Renal cortical epithelial cell (primary cell): ENCODE data around the gene CPLX4. TPM values are rescaled to one million over a fixed set of nuclear protein-coding genes. Genes with fewer than 3 reads are reported as not detected.

ENCODE experiments used
- total RNA-seq: library from RNA; depleted of rRNA; stranded (reverse); fragments of >200 nt; gene quantifications from 2 replicates; pipeline ENCODE4 v1.2.3, GENCODE V29; 2014

The CPLX4 gene
- total RNA-seq, 1 donor from 2014 or later, result not detected

Other genes starting within 250 kb of the CPLX4 start
- gene SEC11C, start 178.8 kb downstream of the CPLX4 start, total RNA-seq, result 20.9 and 36.5 TPM in 2 replicates
- gene GRP, start 98.5 kb downstream of the CPLX4 start, total RNA-seq, result not detected in 2 replicates
- gene RAX, start 45.2 kb downstream of the CPLX4 start, total RNA-seq, result not detected in 2 replicates
- 131 and 208 TPM in 2 replicates for gene LMAN1, start 40.6 kb upstream of the CPLX4 start, total RNA-seq